Nephron progenitor cell (in vitro differentiated cells): ENCODE measurements around the gene PTP4A2.

Experiments
- DNase-seq: peaks from one replicate; pipeline ENCODE4 v3.0.0; 2021
- H3K27ac Mint-ChIP-seq: 2 replicates; pipeline ENCODE4 v1.8.0; 2021; ENCODE audit warnings: mild to moderate bottlenecking, moderate library complexity, mixed read lengths
- H3K27me3 Mint-ChIP-seq: 2 replicates; pipeline ENCODE4 v1.8.0; 2021; ENCODE audit warnings: mild to moderate bottlenecking, low read depth, mixed read lengths; ENCODE audit not compliant: poor library complexity
- H3K36me3 Mint-ChIP-seq: 2 replicates; pipeline ENCODE4 v1.8.0; 2021; ENCODE audit warnings: low read depth, mixed read lengths
- H3K4me1 Mint-ChIP-seq: 2 replicates; pipeline ENCODE4 v1.8.0; 2021; ENCODE audit warnings: mixed read lengths
- H3K4me3 Mint-ChIP-seq: 2 replicates; pipeline ENCODE4 v1.8.0; 2021; ENCODE audit warnings: mild to moderate bottlenecking, moderate library complexity, mixed read lengths
- H3K9me3 Mint-ChIP-seq: 2 replicates; pipeline ENCODE4 v1.8.0; 2021; ENCODE audit warnings: mild to moderate bottlenecking, moderate library complexity, mixed read lengths
- TF ChIP-seq, protein P1 (sequence below): fragments of 200-600 bp; sonication (generic); IDR thresholded peaks from 2 replicates; pipeline ENCODE4 v1.5.0; 2021; ENCODE audit warnings: antibody characterized with exemption

The PTP4A2 gene

DNA sequence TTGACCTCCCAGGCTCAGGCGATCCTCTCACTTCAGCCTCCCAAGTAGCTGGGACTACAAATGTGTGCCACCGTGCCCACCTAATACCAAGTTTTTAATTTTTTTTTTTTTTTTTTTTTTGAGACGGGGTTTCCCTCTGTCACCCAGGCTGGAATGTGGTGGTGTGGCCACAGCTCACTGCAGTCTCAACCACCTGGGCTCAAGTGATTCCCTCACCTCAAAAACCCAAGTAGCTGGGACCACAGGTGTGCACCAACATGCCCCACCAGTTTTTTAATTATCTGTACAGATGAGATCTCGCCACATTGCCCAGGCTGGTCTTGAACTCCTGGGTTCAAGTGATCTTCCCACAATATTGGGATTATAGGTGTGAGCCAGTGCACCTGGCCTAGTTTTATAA, 22.7 kb downstream of the PTP4A2 start:
- Mint-ChIP-seq H3K9me3 (peaks cover 12% of the 10 kb centered on the region), H3K27ac (no peak overlapping the region), H3K27me3 (no peaks in the 10 kb centered on the region), H3K4me3 (no peak overlapping the region), H3K4me1 (peaks cover 6% of the 10 kb centered on the region), H3K36me3 (peaks cover 79% of the 10 kb centered on the region)
- DNase-seq: no peak
- TF ChIP-seq, protein P1, sequence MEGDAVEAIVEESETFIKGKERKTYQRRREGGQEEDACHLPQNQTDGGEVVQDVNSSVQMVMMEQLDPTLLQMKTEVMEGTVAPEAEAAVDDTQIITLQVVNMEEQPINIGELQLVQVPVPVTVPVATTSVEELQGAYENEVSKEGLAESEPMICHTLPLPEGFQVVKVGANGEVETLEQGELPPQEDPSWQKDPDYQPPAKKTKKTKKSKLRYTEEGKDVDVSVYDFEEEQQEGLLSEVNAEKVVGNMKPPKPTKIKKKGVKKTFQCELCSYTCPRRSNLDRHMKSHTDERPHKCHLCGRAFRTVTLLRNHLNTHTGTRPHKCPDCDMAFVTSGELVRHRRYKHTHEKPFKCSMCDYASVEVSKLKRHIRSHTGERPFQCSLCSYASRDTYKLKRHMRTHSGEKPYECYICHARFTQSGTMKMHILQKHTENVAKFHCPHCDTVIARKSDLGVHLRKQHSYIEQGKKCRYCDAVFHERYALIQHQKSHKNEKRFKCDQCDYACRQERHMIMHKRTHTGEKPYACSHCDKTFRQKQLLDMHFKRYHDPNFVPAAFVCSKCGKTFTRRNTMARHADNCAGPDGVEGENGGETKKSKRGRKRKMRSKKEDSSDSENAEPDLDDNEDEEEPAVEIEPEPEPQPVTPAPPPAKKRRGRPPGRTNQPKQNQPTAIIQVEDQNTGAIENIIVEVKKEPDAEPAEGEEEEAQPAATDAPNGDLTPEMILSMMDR: no peak

DNA sequence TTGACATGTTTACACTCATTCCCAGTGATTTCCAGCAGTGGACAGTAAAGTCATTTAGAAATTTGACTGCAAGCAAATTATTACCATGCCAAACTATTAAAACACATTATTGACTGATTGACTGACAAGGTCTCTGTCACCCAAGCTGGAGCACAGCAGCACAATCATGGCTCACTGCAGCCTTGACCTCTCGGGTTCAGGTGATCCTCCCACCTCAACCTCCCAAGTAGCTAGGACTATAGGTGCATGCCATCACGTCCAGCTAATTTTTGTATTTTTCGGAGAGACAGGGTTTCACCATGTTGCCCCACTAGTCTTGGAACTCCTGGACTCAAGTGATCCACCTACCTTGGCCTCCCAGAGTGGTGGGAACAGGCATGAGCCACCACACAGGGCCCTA, 24.2 kb downstream of the PTP4A2 start:
- H3K36me3 Mint-ChIP-seq: peaks cover 82% of the 10 kb centered on the region
- H3K27me3 Mint-ChIP-seq: no peaks in the 10 kb centered on the region
- H3K4me3 Mint-ChIP-seq: no peak overlapping the region
- peaks cover 6% of the 10 kb centered on the region for H3K4me1 Mint-ChIP-seq
- H3K9me3 Mint-ChIP-seq: peaks cover 4% of the 10 kb centered on the region
- DNase-seq: no peak
- H3K27ac Mint-ChIP-seq: no peak overlapping the region
- TF ChIP-seq, protein P1: no peak

DNA sequence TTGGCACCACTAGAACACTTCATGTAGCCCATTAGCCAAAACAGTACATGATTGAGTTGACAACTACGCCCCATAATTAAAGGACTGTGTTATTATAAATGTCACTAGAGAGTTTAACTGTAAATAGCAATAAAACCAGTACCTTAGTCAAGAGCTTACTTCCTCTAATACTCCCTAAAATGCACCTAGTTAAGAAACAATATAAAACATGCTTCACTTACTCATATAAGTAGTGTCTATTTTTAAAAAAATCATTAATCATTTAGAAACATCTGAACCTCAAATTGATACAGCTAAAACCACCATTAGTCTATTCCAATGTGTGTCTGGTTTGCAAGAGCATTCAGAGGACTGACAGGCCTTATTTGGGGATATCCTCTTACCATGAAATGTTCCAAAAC, 25.3 kb downstream of the PTP4A2 start:
- H3K4me3 Mint-ChIP-seq: no peak overlapping the region
- TF ChIP-seq, protein P1: no peak
- no peaks in the 10 kb centered on the region for H3K27me3 Mint-ChIP-seq
- DNase-seq: no peak
- H3K9me3 Mint-ChIP-seq: no peaks in the 10 kb centered on the region
- peaks cover 6% of the 10 kb centered on the region for H3K4me1 Mint-ChIP-seq
- H3K36me3 Mint-ChIP-seq: peaks cover 83% of the 10 kb centered on the region
- H3K27ac Mint-ChIP-seq: peak overlapping the region; percentile 58

DNA sequence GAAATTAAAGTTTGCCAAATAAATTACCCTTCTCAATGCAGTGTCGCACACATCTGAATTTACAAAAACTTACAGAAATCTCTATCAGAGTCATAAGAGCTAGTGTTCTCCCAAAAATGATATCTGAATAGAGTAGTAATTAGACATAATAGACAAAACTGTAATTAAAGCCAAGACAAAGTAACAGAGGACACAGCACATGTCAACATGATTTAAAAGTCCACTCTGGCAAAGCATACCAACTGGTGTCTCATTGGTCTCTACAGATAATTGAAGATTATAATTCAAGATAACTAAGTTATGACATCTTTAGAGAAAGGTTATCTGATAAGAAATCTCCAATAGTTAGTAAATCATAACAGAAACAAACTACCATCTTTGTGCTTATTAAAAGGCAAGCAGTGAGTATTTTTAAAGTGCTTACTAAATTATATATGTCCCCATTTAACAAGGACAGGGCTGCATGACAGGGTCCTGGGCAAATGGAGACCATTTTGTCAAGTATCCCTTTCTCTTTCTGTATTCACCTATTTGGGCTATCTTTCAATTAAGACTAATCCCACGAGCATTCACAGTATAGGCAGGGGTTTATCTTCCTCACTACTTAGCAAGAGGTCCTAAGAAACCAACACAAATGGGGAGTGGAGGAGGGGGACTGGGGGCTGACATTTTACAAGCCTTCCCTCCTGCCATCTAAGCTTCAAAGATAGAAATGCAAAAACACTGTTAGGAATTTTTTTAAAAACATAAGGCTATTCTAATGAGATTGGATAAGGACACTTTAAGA, 26.0 kb downstream of the PTP4A2 start:
- TF ChIP-seq, protein P1: no peak
- no peaks in the 10 kb centered on the region for H3K27me3 Mint-ChIP-seq
- H3K36me3 Mint-ChIP-seq: peaks cover 84% of the 10 kb centered on the region
- no peaks in the 10 kb centered on the region for H3K9me3 Mint-ChIP-seq
- H3K27ac Mint-ChIP-seq: peak overlapping the region; percentile 58
- peaks cover 6% of the 10 kb centered on the region for H3K4me1 Mint-ChIP-seq
- H3K4me3 Mint-ChIP-seq: no peak overlapping the region
- DNase-seq: no peak

DNA sequence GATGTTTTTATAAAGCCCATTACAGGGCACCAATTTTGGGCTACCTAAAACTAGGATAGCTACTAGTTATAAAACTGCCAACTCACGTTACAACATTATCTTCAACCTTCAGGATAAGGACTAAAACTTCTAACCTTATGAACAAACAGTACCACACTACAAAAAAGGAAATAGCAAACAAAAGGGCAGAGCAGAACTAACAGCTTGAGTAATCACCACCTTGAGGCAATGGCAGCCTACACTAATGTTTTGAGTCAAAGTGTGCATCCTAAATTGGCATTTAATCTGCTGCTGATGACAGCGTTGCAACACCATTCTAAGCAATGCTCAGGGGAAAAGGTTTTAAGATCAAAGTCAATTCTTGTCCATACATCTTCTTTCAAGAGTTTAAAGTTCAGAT, 27.2 kb downstream of the PTP4A2 start:
- DNase-seq: no peak
- TF ChIP-seq, protein P1: no peak
- Mint-ChIP-seq H3K9me3 (no peaks in the 10 kb centered on the region), H3K4me3 (no peak overlapping the region), H3K27ac (peak overlapping the region; percentile 11), H3K27me3 (no peaks in the 10 kb centered on the region), H3K36me3 (peaks cover 84% of the 10 kb centered on the region), H3K4me1 (peaks cover 6% of the 10 kb centered on the region)

DNA sequence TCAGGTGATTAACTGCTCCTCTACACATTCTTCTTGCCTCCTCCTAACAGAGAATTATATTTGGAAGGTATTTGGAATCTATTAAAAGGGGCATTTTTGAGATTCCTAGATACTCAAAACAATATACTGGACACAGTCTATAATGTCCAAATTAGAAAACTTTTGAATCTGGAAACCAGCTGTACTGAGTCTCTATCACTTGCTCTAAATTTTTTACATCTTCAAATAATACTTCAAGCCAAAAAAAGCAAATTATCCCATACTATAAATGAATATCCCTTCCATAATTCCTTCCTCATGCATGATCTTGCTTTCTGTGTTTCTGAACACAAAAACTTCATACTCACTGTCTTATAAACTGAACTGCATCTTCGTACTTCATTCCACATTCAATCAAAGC, 28.5 kb downstream of the PTP4A2 start:
- peaks cover 76% of the 10 kb centered on the region for H3K36me3 Mint-ChIP-seq
- no peak for DNase-seq
- H3K4me3 Mint-ChIP-seq: no peak overlapping the region
- TF ChIP-seq, protein P1: no peak
- no peaks in the 10 kb centered on the region for H3K9me3 Mint-ChIP-seq
- H3K27me3 Mint-ChIP-seq: no peaks in the 10 kb centered on the region
- peaks cover 8% of the 10 kb centered on the region for H3K4me1 Mint-ChIP-seq
- H3K27ac Mint-ChIP-seq: no peak overlapping the region
